ENCODE data around the gene ARHGDIB.

GRCh38 chr12:15007551-15007950 is 46.1 kb upstream of the ARHGDIB start:
- TF ChIP-seq NR3C1 (CRISPR knock-in tag; conservative IDR thresholded peaks at IDR 0.05; ENCODE audit: low read depth) (no peak), SMAD3 (CRISPR knock-in tag; IDR thresholded peaks at IDR 0.05; ENCODE audit: borderline replicate concordance) (no peak), NFYB (CRISPR knock-in tag; conservative IDR thresholded peaks at IDR 0.05; ENCODE audit: low read depth) (no peak), NR1H2 (CRISPR knock-in tag; IDR thresholded peaks at IDR 0.05) (no peak), USF2 (CRISPR knock-in tag; IDR thresholded peaks at IDR 0.05) (no peak), ESRRA (CRISPR knock-in tag; IDR thresholded peaks at IDR 0.05; ENCODE audit: borderline replicate concordance) (no peak)

Measured in WTC11 (cell line).